GM12801 (cell line): ENCODE measurements around the gene MT1X.

ENCODE experiments used
- TF ChIP-seq, protein P1 (sequence below): IDR thresholded peaks from one replicate; pipeline ENCODE4 v1.5.1; 2011; ENCODE audit warnings: control low read depth; ENCODE audit not compliant: insufficient read length; ENCODE audit errors: extremely low read depth

MT1X gene

DNA sequence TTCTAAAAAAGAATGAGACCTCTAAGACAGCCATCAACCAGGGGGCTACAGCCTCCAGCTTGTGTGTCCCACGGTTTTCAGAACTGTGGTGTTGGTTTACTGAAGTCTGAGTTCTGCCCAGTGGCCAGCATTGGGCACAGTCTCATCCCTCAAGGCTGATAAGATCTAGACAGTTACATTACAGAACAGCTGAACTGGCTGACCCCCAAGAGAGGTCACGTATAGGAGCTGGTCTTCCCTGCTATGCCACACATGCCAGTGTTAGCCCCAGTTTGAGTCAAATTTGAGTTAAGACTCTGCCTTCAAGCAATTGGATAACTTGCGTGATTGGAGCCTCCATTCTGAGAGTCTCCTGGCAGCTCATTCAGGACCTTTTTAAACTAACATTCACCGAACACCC, 32.9 kb downstream of the MT1X start:
- TF ChIP-seq, protein P1, sequence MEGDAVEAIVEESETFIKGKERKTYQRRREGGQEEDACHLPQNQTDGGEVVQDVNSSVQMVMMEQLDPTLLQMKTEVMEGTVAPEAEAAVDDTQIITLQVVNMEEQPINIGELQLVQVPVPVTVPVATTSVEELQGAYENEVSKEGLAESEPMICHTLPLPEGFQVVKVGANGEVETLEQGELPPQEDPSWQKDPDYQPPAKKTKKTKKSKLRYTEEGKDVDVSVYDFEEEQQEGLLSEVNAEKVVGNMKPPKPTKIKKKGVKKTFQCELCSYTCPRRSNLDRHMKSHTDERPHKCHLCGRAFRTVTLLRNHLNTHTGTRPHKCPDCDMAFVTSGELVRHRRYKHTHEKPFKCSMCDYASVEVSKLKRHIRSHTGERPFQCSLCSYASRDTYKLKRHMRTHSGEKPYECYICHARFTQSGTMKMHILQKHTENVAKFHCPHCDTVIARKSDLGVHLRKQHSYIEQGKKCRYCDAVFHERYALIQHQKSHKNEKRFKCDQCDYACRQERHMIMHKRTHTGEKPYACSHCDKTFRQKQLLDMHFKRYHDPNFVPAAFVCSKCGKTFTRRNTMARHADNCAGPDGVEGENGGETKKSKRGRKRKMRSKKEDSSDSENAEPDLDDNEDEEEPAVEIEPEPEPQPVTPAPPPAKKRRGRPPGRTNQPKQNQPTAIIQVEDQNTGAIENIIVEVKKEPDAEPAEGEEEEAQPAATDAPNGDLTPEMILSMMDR = no peak

DNA sequence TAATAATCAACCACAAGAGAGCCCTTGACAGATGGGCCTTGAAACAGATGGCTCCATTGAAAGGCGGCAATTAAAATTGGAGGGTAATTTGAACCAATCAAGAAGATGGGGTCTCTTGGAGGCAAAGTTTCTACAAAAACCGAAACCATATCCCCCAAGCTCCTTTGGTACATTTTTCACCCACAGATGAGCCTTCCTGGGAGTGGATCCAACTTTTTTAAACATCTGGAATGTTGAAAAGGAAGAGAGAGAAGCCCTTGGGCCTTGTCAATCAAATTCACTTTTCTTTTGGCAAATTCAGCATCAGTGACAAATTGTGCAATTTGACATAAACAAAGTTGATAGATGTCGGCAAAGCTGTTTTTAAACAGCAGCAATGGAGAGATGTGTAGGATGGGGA, 34.5 kb downstream of the MT1X start:
- TF ChIP-seq, protein P1 = no peak

DNA sequence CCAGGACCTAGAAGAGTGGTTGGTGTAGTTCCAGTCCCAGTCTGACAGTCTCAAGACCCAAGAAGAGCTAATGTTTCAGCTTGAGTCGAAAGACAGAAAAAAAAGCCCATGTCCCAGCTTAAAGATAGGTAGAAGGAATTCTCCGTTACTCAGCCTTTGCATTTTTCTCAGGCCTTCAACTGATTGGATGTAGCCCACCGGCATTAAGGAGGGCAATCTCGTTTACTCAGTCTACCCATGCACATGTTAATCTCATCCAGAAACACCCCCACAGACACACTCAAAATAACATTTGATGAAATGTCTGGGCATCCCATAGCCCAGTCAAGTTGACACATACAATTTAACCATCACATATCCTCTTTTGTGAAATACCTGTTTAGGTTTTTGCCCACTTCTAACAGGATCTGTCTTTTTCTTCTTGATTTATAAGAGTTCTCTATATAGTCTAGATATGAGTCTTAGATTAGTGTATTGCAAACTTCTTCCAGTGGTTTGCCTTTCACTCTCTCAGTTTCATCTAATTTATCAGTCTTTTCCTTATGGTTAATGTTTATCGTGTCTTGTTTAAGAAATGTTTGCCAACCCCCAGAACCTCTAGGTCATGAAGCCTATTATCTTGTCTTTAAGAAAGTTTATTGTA, 40.1 kb downstream of the MT1X start:
- TF ChIP-seq, protein P1 = no peak

DNA sequence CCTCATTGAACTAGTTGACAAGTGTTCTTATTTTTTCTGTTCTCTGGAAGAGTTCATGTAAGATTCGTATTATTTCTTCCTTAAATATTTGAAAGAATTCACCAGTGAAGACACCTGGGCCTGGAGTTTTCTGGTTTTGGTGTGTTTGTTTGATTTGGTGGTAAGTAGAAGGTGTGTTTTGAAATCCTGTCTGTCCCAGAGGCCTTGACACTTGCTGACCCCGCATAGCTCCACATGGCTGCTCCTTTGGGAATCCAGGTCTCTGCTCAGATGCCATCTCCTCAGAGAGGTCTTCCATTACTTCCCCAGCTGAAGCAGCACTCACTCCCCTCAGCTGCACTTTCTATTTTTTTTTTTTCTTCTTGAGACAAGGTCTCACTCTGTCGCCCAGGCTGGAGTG, 41.9 kb downstream of the MT1X start:
- TF ChIP-seq, protein P1 = no peak

DNA sequence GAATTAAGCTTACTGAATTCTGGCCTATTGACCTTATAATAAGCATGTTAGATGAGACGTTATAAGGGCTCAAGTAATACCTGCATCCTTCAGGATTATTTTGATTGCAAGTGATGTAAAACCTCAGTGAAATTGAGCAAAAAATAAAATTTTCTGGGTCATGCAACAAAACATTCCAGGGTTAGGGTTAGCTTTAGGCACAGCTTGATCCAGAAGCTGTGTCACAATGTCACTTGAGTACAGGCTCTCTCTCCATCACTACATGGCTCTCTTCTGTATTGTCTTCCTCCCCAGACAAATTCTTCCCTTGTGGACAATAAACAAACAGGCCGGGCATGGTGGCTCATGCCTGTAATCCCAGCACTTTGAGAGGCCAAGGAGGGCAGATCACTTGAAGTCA, 44.0 kb downstream of the MT1X start:
- TF ChIP-seq, protein P1 = no peak

DNA sequence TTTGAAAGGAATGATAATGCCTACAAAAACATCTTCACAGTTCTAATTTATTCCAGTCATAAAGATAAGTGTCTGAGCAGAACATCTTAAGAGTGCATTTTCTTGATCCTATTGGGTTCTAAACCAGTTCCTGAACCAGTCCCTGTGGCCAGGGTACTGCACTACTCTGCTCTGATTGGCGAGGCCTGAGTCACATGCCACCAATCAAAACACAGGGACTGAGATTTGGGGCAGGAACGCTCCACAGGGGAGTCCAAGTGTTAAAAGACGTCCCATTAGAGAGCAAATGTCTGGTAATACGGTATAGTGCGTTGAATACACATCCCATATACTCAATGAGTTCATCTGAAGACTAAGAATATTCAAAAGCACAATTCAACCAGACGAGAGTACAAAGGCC, 44.7 kb downstream of the MT1X start:
- TF ChIP-seq, protein P1 = no peak

DNA sequence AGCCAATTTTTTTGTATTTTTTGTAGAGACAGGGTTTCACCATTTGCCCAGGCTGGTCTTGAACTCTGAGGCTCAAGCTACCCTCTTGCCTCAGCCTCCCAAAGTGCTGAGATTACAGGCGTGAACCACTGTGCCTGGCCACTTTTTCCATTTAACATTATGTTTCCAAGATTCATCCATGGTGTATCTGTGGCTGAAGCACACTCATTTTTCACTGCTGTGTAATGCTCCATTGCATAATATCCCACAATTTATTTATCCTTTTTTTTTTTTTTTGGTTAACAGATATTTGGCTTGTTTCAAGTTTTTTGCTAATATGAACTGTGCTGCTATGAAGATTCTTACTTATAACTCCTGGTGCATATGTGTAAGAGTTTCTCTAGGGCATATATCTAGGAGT, 45.8 kb downstream of the MT1X start:
- TF ChIP-seq, protein P1 = no peak
